WTC11 (cell line): ENCODE results near the gene CALML3. TPM values are rescaled to one million over a fixed set of nuclear protein-coding genes. Genes with fewer than 3 reads are reported as not detected.
"Not testable (repeated sequence)": the region's sequence is repeated elsewhere in the genome, so short reads cannot be mapped to it uniquely, and the experiment has no call there.

Source experiments
- ATAC-seq: fragments of 200-7000 bp; cut with Tn5 transposase; 2 replicates; pipeline ENCODE4 v1.10.0; 2021; ENCODE audit warnings: mild to moderate bottlenecking, moderate library complexity
- CTCF ChIA-PET: fragments of 300-600 bp; sonication (Branson Sonifier 250); formaldehyde crosslinking; loops from one replicate; lab custom pipeline; 2021; ENCODE audit warnings: antibody characterized with exemption; lab: Charles Lee
- POLR2A ChIA-PET: fragments of 350-600 bp; sonication (Branson Sonifier 250); formaldehyde crosslinking; loops from one replicate; lab custom pipeline; 2021; ENCODE audit warnings: antibody characterized with exemption; lab: Charles Lee
- DNase-seq: peaks from one replicate; pipeline ENCODE4 v3.0.0; 2021; ENCODE audit warnings: low spot score
- H3K27ac Mint-ChIP-seq: 2 replicates; pipeline ENCODE4 v1.8.0; 2021; ENCODE audit warnings: mixed read lengths
- H3K27me3 Mint-ChIP-seq: 2 replicates; pipeline ENCODE4 v1.8.0; 2021; ENCODE audit warnings: low read depth, mild to moderate bottlenecking, moderate library complexity, mixed read lengths
- H3K36me3 Mint-ChIP-seq: 2 replicates; pipeline ENCODE4 v1.8.0; 2021; ENCODE audit warnings: mixed read lengths
- H3K4me1 Mint-ChIP-seq: 2 replicates; pipeline ENCODE4 v1.8.0; 2022; ENCODE audit warnings: mixed read lengths
- H3K4me3 Mint-ChIP-seq: 2 replicates; pipeline ENCODE4 v1.8.0; 2021; ENCODE audit warnings: mild to moderate bottlenecking, moderate library complexity, mixed read lengths
- H3K9me3 Mint-ChIP-seq: 2 replicates; pipeline ENCODE4 v1.8.0; 2021; ENCODE audit warnings: mixed read lengths
- CBFB ChIP-seq: sonication (generic); formaldehyde crosslinking; IDR thresholded peaks from 2 replicates; pipeline ENCODE4 v1.8.1; 2022; ENCODE audit warnings: mild to moderate bottlenecking, low read depth, missing genetic modification reagents
- CREB1 ChIP-seq: sonication (generic); formaldehyde crosslinking; IDR thresholded peaks from 2 replicates; pipeline ENCODE4 v1.8.0; 2023; ENCODE audit warnings: mild to moderate bottlenecking, missing genetic modification reagents
- ELF4 ChIP-seq: sonication (generic); formaldehyde crosslinking; IDR thresholded peaks from 2 replicates; pipeline ENCODE4 v1.8.1; 2022; ENCODE audit warnings: low read depth, mild to moderate bottlenecking, moderate library complexity, missing genetic modification reagents
- ESRRA ChIP-seq: sonication (generic); formaldehyde crosslinking; IDR thresholded peaks from 2 replicates; pipeline ENCODE4 v1.8.1; 2022; ENCODE audit warnings: mild to moderate bottlenecking, missing genetic modification reagents, borderline replicate concordance
- IRF2 ChIP-seq: sonication (generic); formaldehyde crosslinking; IDR thresholded peaks from 2 replicates; pipeline ENCODE4 v1.8.0; 2022; ENCODE audit warnings: low read depth, missing genetic modification reagents, borderline replicate concordance
- JAZF1 ChIP-seq: fragments of 250-450 bp; sonication (Bioruptor Pico); IDR thresholded peaks from 2 replicates; pipeline ENCODE4 v1.9.0; 2021; ENCODE audit warnings: moderate library complexity, mild to moderate bottlenecking, inconsistent platforms
- NFYB ChIP-seq: sonication (generic); formaldehyde crosslinking; conservative IDR thresholded peaks from 2 replicates; pipeline ENCODE4 v1.8.0; 2022; ENCODE audit warnings: low read depth, missing genetic modification reagents
- NR2C2 ChIP-seq: sonication (generic); formaldehyde crosslinking; IDR thresholded peaks from 2 replicates; pipeline ENCODE4 v1.8.0; 2022; ENCODE audit warnings: mild to moderate bottlenecking, missing genetic modification reagents
- RELA ChIP-seq: sonication (generic); formaldehyde crosslinking; IDR thresholded peaks from 2 replicates; pipeline ENCODE4 v1.8.1; 2022; ENCODE audit warnings: missing genetic modification reagents, mild to moderate bottlenecking, borderline replicate concordance
- SMAD3 ChIP-seq: sonication (generic); formaldehyde crosslinking; IDR thresholded peaks from 2 replicates; pipeline ENCODE4 v1.8.0; 2022; ENCODE audit warnings: missing genetic modification reagents, mild to moderate bottlenecking, borderline replicate concordance
- SOX15 ChIP-seq: fragments of 250-450 bp; sonication (Bioruptor Pico); IDR thresholded peaks from 2 replicates; pipeline ENCODE4 v1.9.0; 2021; ENCODE audit warnings: mild to moderate bottlenecking
- TCF7 ChIP-seq: sonication (generic); formaldehyde crosslinking; IDR thresholded peaks from 2 replicates; pipeline ENCODE4 v1.8.0; 2022; ENCODE audit warnings: mild to moderate bottlenecking, low read depth, missing genetic modification reagents, moderate library complexity
- TEAD4 ChIP-seq: sonication (generic); formaldehyde crosslinking; IDR thresholded peaks from 2 replicates; pipeline ENCODE4 v1.8.0; 2022; ENCODE audit warnings: mild to moderate bottlenecking, missing genetic modification reagents
- ZNF121 ChIP-seq: sonication (generic); formaldehyde crosslinking; IDR thresholded peaks from 2 replicates; pipeline ENCODE4 v1.8.0; 2023; ENCODE audit warnings: missing genetic modification reagents
- ZNF138 ChIP-seq: sonication (generic); formaldehyde crosslinking; conservative IDR thresholded peaks from 2 replicates; pipeline ENCODE4 v1.8.1; 2022; ENCODE audit warnings: mild to moderate bottlenecking, moderate library complexity, missing genetic modification reagents
- ZNF423 ChIP-seq: fragments of 250-450 bp; sonication (Bioruptor Pico); IDR thresholded peaks from 2 replicates; pipeline ENCODE4 v2.1.2; 2022; ENCODE audit warnings: mild to moderate bottlenecking, moderate library complexity
- ZNF512 ChIP-seq: sonication (generic); formaldehyde crosslinking; IDR thresholded peaks from 2 replicates; pipeline ENCODE4 v1.8.1; 2022; ENCODE audit warnings: missing genetic modification reagents, borderline replicate concordance
- total RNA-seq: library from RNA; stranded (reverse); gene quantifications from 3 replicates; pipeline ENCODE4 v1.2.3, GENCODE V29; 2021
- TF ChIP-seq, protein P1 (sequence below): sonication (generic); formaldehyde crosslinking; IDR thresholded peaks from 2 replicates; pipeline ENCODE4 v1.8.0; 2022; ENCODE audit warnings: missing genetic modification reagents
- TF ChIP-seq, protein P2 (sequence below): sonication (generic); formaldehyde crosslinking; IDR thresholded peaks from 2 replicates; pipeline ENCODE4 v1.8.0; 2023; ENCODE audit warnings: mild to moderate bottlenecking, missing genetic modification reagents
- TF ChIP-seq, protein P3 (sequence below): fragments of 250-450 bp; sonication (Bioruptor Pico); IDR thresholded peaks from 2 replicates; pipeline ENCODE4 v1.9.0; 2021; ENCODE audit warnings: mild to moderate bottlenecking
- TF ChIP-seq, protein P4 (sequence below): sonication (generic); formaldehyde crosslinking; conservative IDR thresholded peaks from 2 replicates; pipeline ENCODE4 v1.8.1; 2022; ENCODE audit warnings: mild to moderate bottlenecking, missing genetic modification reagents

The CALML3 gene
- total RNA-seq, 1 experiment from 2014 or later, result not detected

GRCh38 chr10:5557799-5558771 is 33.3 kb downstream of the CALML3 start:
- CTCF ChIA-PET, result interaction anchor here (1.4 to 1.6 kb wide), 2 partner anchors 65 to 116 kb away, joined by 4 to 5 read pairs; no protein-coding TSS in a partner anchor
- ATAC-seq (peak; percentile 43), DNase-seq (peak; percentile 34)
- Mint-ChIP-seq H3K27me3 (no peaks in the 10 kb centered on the region), H3K9me3 (no peaks in the 10 kb centered on the region), H3K36me3 (no peaks in the 10 kb centered on the region)
- TF ChIP-seq NR2C2 (CRISPR knock-in tag), result no peak
- TF ChIP-seq SMAD3, result no peak
- no peak for TF ChIP-seq CBFB (CRISPR knock-in tag)
- no peak for TF ChIP-seq TEAD4 (CRISPR knock-in tag)
- TF ChIP-seq CREB1 (CRISPR knock-in tag), result no peak
- no peak for TF ChIP-seq IRF2 (CRISPR knock-in tag)
- TF ChIP-seq JAZF1, result no peak
- TF ChIP-seq, all 79 proteins: peak for 0
- Mint-ChIP-seq H3K27ac (no peak overlapping the region), H3K4me1 (peaks cover 13% of the 10 kb centered on the region), H3K4me3 (no peak overlapping the region)
- POLR2A ChIA-PET, result no interaction called here

- H3K9me3 Mint-ChIP-seq, H3K4me3 Mint-ChIP-seq, H3K27me3 Mint-ChIP-seq, H3K27ac Mint-ChIP-seq, DNase-seq, ATAC-seq, H3K36me3 Mint-ChIP-seq, POLR2A ChIA-PET: not testable (repeated sequence)
- CTCF ChIA-PET, result interaction anchor here (1.4 to 1.6 kb wide), 2 partner anchors 64 to 117 kb away, joined by 4 to 5 read pairs; no protein-coding TSS in a partner anchor
- H3K4me1 Mint-ChIP-seq, result peaks cover 13% of the 10 kb centered on the region
Measured at GRCh38 chr10:5559022-5559421, 34.3 kb downstream of the CALML3 start.

DNA sequence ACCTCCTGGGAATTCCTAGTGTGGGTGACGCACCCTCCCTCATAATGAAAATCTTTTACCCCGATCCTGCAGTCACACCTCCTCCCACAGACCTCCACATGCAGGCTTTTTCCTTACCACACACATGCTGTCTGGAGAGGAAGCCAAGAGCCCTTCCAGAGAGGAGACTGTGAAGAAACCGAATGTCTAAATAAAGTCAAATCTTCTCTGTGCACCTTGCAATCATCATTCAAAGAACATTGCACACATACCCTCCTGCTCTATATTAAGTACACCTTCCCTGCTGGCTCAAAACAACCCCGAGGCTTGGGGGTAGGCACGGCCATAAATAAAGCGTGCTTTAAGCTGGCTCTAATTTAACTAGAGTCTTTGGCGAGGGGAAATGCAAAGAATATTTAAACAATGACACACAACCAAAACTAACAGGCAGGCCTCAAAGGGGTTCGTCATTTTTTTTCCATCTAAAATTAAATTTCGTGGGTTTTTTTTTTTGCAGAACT is 34.9 kb downstream of the CALML3 start:
- DNase-seq (no peak), ATAC-seq (no peak)
- POLR2A ChIA-PET, result no interaction called here
- CTCF ChIA-PET, result interaction anchor here (0.8 kb wide), 1 partner anchor 63 kb away, joined by 3 read pairs; no protein-coding TSS in a partner anchor
- peaks cover 2% of the 10 kb centered on the region; the same call in 1 of the 2 replicates for H3K27me3 Mint-ChIP-seq
- H3K27ac Mint-ChIP-seq, result no peak overlapping the region
- no peak overlapping the region for H3K4me3 Mint-ChIP-seq
- H3K4me1 Mint-ChIP-seq, result peaks cover 20% of the 10 kb centered on the region
- no peaks in the 10 kb centered on the region for H3K9me3 Mint-ChIP-seq
- no peaks in the 10 kb centered on the region for H3K36me3 Mint-ChIP-seq
- TF ChIP-seq NFYB (CRISPR knock-in tag) (no peak), TCF7 (CRISPR knock-in tag) (no peak), SOX15 (no peak), ZNF423 (CRISPR knock-in tag) (no peak), ESRRA (no peak), RELA (CRISPR knock-in tag) (no peak), ZNF121 (CRISPR knock-in tag) (no peak), CREB1 (CRISPR knock-in tag) (no peak), ZNF512 (no peak), ELF4 (CRISPR knock-in tag) (no peak), ZNF138 (CRISPR knock-in tag) (no peak), IRF2 (CRISPR knock-in tag) (no peak)
- TF ChIP-seq, protein P1, sequence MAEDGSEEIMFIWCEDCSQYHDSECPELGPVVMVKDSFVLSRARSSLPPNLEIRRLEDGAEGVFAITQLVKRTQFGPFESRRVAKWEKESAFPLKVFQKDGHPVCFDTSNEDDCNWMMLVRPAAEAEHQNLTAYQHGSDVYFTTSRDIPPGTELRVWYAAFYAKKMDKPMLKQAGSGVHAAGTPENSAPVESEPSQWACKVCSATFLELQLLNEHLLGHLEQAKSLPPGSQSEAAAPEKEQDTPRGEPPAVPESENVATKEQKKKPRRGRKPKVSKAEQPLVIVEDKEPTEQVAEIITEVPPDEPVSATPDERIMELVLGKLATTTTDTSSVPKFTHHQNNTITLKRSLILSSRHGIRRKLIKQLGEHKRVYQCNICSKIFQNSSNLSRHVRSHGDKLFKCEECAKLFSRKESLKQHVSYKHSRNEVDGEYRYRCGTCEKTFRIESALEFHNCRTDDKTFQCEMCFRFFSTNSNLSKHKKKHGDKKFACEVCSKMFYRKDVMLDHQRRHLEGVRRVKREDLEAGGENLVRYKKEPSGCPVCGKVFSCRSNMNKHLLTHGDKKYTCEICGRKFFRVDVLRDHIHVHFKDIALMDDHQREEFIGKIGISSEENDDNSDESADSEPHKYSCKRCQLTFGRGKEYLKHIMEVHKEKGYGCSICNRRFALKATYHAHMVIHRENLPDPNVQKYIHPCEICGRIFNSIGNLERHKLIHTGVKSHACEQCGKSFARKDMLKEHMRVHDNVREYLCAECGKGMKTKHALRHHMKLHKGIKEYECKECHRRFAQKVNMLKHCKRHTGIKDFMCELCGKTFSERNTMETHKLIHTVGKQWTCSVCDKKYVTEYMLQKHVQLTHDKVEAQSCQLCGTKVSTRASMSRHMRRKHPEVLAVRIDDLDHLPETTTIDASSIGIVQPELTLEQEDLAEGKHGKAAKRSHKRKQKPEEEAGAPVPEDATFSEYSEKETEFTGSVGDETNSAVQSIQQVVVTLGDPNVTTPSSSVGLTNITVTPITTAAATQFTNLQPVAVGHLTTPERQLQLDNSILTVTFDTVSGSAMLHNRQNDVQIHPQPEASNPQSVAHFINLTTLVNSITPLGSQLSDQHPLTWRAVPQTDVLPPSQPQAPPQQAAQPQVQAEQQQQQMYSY (CRISPR knock-in tag), result no peak
- TF ChIP-seq, protein P2, sequence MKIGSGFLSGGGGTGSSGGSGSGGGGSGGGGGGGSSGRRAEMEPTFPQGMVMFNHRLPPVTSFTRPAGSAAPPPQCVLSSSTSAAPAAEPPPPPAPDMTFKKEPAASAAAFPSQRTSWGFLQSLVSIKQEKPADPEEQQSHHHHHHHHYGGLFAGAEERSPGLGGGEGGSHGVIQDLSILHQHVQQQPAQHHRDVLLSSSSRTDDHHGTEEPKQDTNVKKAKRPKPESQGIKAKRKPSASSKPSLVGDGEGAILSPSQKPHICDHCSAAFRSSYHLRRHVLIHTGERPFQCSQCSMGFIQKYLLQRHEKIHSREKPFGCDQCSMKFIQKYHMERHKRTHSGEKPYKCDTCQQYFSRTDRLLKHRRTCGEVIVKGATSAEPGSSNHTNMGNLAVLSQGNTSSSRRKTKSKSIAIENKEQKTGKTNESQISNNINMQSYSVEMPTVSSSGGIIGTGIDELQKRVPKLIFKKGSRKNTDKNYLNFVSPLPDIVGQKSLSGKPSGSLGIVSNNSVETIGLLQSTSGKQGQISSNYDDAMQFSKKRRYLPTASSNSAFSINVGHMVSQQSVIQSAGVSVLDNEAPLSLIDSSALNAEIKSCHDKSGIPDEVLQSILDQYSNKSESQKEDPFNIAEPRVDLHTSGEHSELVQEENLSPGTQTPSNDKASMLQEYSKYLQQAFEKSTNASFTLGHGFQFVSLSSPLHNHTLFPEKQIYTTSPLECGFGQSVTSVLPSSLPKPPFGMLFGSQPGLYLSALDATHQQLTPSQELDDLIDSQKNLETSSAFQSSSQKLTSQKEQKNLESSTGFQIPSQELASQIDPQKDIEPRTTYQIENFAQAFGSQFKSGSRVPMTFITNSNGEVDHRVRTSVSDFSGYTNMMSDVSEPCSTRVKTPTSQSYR (CRISPR knock-in tag), result no peak
- TF ChIP-seq, protein P3, sequence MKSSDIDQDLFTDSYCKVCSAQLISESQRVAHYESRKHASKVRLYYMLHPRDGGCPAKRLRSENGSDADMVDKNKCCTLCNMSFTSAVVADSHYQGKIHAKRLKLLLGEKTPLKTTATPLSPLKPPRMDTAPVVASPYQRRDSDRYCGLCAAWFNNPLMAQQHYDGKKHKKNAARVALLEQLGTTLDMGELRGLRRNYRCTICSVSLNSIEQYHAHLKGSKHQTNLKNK (CRISPR knock-in tag), result no peak
- TF ChIP-seq, protein P4, sequence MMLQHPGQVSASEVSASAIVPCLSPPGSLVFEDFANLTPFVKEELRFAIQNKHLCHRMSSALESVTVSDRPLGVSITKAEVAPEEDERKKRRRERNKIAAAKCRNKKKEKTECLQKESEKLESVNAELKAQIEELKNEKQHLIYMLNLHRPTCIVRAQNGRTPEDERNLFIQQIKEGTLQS (CRISPR knock-in tag), result no peak
